HEK293 (cell line): Measurements from ENCODE around the gene PRPF38B.

Experiments used
- BCL11A ChIP-seq: fragments of 450-650 bp; formaldehyde crosslinking; IDR thresholded peaks from 2 replicates; pipeline ENCODE4 v1.5.1; 2016; ENCODE audit warnings: low read depth, missing biosample characterization, missing genetic modification characterization
- BCL11B ChIP-seq: fragments of 450-650 bp; formaldehyde crosslinking; IDR thresholded peaks from 2 replicates; pipeline ENCODE4 v1.5.1; 2016; ENCODE audit warnings: low read depth, missing biosample characterization, missing genetic modification characterization
- HOXD13 ChIP-seq: sonication (generic); formaldehyde crosslinking; IDR thresholded peaks from 2 replicates; pipeline ENCODE4 v1.8.0; 2022; ENCODE audit warnings: missing genetic modification reagents, borderline replicate concordance
- MZF1 ChIP-seq: fragments of 450-650 bp; formaldehyde crosslinking; IDR thresholded peaks from 2 replicates; pipeline ENCODE4 v1.5.1; 2017; ENCODE audit warnings: missing biosample characterization, missing genetic modification characterization, borderline replicate concordance
- SCRT2 ChIP-seq: fragments of 450-650 bp; formaldehyde crosslinking; IDR thresholded peaks from 2 replicates; pipeline ENCODE4 v1.5.1; 2016; ENCODE audit warnings: missing biosample characterization, missing genetic modification characterization
- SETDB1 ChIP-seq: IDR thresholded peaks from one replicate; pipeline ENCODE4 v1.6.1; 2017; ENCODE audit warnings: mild to moderate bottlenecking, low read length, moderate library complexity, mixed read lengths; ENCODE audit not compliant: insufficient read length
- SP2 ChIP-seq: fragments of 450-650 bp; formaldehyde crosslinking; IDR thresholded peaks from 2 replicates; pipeline ENCODE4 v1.5.1; 2016; ENCODE audit warnings: missing biosample characterization, missing genetic modification characterization
- ZNF112 ChIP-seq: fragments of 450-650 bp; formaldehyde crosslinking; IDR thresholded peaks from 2 replicates; pipeline ENCODE4 v1.5.0; 2017; ENCODE audit warnings: missing biosample characterization, missing genetic modification characterization
- ZNF16 ChIP-seq: fragments of 450-650 bp; formaldehyde crosslinking; IDR thresholded peaks from 2 replicates; pipeline ENCODE4 v1.5.1; 2016; ENCODE audit warnings: low read depth, missing biosample characterization, missing genetic modification characterization
- ZNF23 ChIP-seq: fragments of 450-650 bp; formaldehyde crosslinking; IDR thresholded peaks from 2 replicates; pipeline ENCODE4 v1.5.1; 2016; ENCODE audit warnings: missing biosample characterization, missing genetic modification characterization, borderline replicate concordance
- ZNF624 ChIP-seq: fragments of 450-650 bp; formaldehyde crosslinking; IDR thresholded peaks from 2 replicates; pipeline ENCODE4 v1.5.1; 2017; ENCODE audit warnings: missing biosample characterization, missing genetic modification characterization
- ZNF658 ChIP-seq: fragments of 450-650 bp; formaldehyde crosslinking; IDR thresholded peaks from 2 replicates; pipeline ENCODE4; 2016; ENCODE audit warnings: missing biosample characterization, missing genetic modification characterization
- ZNF670 ChIP-seq: fragments of 450-650 bp; formaldehyde crosslinking; IDR thresholded peaks from 2 replicates; pipeline ENCODE4 v1.5.1; 2016; ENCODE audit warnings: missing biosample characterization, missing genetic modification characterization, low read depth
- ZNF701 ChIP-seq: fragments of 450-650 bp; formaldehyde crosslinking; IDR thresholded peaks from 2 replicates; pipeline ENCODE4 v1.5.1; 2016; ENCODE audit warnings: missing biosample characterization, missing genetic modification characterization
- ZNF777 ChIP-seq: fragments of 450-650 bp; formaldehyde crosslinking; IDR thresholded peaks from 2 replicates; pipeline ENCODE4 v1.5.1; 2017; ENCODE audit warnings: missing biosample characterization, missing genetic modification characterization, borderline replicate concordance
- TF ChIP-seq, protein P1 (sequence below): fragments of 450-650 bp; formaldehyde crosslinking; IDR thresholded peaks from 2 replicates; pipeline ENCODE4 v1.5.1; 2016; ENCODE audit warnings: missing biosample characterization, missing genetic modification characterization
- TF ChIP-seq, protein P2 (sequence below): fragments of 450-650 bp; formaldehyde crosslinking; IDR thresholded peaks from 2 replicates; pipeline ENCODE4 v1.5.1; 2016; ENCODE audit warnings: missing biosample characterization, missing genetic modification characterization
- TF ChIP-seq, protein P3 (sequence below): fragments of 450-650 bp; formaldehyde crosslinking; IDR thresholded peaks from 2 replicates; pipeline ENCODE4 v1.5.1; 2016; ENCODE audit warnings: missing biosample characterization, missing genetic modification characterization
- TF ChIP-seq, protein P4 (sequence below): fragments of 450-650 bp; formaldehyde crosslinking; conservative IDR thresholded peaks from 2 replicates; pipeline ENCODE4 v1.5.1; 2016; ENCODE audit warnings: low read depth, missing biosample characterization, missing genetic modification characterization
- TF ChIP-seq, protein P5 (sequence below): fragments of 450-650 bp; formaldehyde crosslinking; IDR thresholded peaks from 2 replicates; pipeline ENCODE4 v1.5.1; 2016; ENCODE audit warnings: missing biosample characterization, missing genetic modification characterization
- TF ChIP-seq, protein P6 (sequence below): fragments of 450-650 bp; formaldehyde crosslinking; IDR thresholded peaks from 2 replicates; pipeline ENCODE4 v1.5.1; 2016; ENCODE audit warnings: missing biosample characterization, missing genetic modification characterization

PRPF38B gene

DNA sequence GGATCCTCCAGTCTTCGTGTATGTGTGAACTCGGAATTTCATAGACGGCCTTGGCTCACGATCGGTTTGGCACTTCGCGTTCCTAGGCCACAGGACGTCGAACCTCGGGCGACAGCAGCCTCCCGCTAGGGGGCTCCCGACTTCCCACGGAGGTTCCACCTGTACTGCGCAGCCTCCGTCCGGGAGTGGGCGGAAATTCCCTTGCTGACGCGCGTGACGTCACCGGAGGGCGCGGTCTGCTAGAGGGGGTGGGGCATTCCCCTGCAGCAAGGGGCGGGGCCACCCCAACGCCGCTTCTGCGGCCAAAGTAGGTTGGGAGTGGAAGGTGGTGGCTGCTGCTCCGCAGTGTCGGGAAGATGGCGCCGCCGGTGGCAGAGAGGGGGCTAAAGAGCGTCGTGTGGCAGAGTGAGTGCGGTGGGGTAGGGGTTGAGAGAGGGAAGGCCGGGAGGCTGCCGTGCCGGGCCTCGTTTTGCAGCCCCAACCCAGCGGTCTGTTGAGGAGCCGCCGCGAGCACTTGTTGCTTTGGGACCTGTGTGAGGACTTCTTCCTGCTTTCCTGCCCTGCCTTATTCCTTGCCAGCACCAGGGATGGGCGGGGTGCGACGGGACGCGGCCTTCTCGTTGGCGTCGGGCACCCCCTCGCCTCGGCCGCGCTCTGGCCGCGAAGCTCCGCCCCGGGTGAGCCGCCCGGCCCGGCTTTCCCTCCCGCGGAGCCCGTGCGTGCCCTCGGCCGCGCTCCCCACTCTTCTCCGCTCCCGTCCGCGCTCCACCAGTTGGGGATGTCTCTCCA, 54.5 kb downstream of the PRPF38B start, which contains the start of gene STXBP3 (continued):
- TF ChIP-seq MZF1 (tag by site-specific recombination) (0 out of 2 replicates have a peak, but pooled peaks have one; percentile 71), ZNF112 (tag by site-specific recombination) (no peak), BCL11A (tag by site-specific recombination) (no peak), ZNF16 (tag by site-specific recombination) (no peak), ZNF670 (tag by site-specific recombination) (no peak), HOXD13 (CRISPR knock-in tag) (no peak), SCRT2 (tag by site-specific recombination) (peak; percentile 100), SP2 (tag by site-specific recombination) (peak; percentile 83), ZNF777 (peak; percentile 96), ZNF23 (tag by site-specific recombination) (no peak), ZNF658 (tag by site-specific recombination) (no peak), BCL11B (tag by site-specific recombination) (no peak), ZNF701 (tag by site-specific recombination) (no peak), SETDB1 (peak; percentile 70), ZNF624 (tag by site-specific recombination) (no peak)
- TF ChIP-seq, protein P1, sequence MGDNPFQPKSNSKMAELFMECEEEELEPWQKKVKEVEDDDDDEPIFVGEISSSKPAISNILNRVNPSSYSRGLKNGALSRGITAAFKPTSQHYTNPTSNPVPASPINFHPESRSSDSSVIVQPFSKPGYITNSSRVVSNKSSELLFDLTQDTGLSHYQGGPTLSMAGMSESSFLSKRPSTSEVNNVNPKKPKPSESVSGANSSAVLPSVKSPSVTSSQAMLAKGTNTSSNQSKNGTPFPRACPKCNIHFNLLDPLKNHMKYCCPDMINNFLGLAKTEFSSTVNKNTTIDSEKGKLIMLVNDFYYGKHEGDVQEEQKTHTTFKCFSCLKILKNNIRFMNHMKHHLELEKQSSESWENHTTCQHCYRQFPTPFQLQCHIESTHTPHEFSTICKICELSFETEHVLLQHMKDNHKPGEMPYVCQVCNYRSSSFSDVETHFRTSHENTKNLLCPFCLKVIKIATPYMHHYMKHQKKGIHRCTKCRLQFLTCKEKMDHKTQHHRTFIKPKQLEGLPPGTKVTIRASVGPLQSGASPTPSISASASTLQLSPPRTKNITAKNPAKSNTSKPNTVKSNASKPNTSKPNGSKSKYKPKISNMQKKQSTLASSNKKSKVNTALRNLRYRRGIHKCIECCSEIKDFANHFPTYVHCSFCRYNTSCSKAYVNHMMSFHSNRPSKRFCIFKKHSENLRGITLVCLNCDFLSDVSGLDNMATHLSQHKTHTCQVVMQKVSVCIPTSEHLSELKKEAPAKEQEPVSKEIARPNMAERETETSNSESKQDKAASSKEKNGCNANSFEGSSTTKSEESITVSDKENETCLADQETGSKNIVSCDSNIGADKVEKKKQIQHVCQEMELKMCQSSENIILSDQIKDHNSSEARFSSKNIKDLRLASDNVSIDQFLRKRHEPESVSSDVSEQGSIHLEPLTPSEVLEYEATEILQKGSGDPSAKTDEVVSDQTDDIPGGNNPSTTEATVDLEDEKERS, result peak; percentile 67; the same call in 1 of the 2 replicates
- TF ChIP-seq, protein P2, sequence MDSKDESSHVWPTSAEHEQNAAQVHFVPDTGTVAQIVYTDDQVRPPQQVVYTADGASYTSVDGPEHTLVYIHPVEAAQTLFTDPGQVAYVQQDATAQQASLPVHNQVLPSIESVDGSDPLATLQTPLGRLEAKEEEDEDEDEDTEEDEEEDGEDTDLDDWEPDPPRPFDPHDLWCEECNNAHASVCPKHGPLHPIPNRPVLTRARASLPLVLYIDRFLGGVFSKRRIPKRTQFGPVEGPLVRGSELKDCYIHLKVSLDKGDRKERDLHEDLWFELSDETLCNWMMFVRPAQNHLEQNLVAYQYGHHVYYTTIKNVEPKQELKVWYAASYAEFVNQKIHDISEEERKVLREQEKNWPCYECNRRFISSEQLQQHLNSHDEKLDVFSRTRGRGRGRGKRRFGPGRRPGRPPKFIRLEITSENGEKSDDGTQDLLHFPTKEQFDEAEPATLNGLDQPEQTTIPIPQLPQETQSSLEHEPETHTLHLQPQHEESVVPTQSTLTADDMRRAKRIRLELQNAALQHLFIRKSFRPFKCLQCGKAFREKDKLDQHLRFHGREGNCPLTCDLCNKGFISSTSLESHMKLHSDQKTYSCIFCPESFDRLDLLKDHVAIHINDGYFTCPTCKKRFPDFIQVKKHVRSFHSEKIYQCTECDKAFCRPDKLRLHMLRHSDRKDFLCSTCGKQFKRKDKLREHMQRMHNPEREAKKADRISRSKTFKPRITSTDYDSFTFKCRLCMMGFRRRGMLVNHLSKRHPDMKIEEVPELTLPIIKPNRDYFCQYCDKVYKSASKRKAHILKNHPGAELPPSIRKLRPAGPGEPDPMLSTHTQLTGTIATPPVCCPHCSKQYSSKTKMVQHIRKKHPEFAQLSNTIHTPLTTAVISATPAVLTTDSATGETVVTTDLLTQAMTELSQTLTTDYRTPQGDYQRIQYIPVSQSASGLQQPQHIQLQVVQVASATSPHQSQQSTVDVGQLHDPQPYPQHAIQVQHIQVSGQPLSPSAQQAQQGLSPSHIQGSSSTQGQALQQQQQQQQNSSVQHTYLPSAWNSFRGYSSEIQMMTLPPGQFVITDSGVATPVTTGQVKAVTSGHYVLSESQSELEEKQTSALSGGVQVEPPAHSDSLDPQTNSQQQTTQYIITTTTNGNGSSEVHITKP (tag by site-specific recombination), result peak; percentile 57
- TF ChIP-seq, protein P3, sequence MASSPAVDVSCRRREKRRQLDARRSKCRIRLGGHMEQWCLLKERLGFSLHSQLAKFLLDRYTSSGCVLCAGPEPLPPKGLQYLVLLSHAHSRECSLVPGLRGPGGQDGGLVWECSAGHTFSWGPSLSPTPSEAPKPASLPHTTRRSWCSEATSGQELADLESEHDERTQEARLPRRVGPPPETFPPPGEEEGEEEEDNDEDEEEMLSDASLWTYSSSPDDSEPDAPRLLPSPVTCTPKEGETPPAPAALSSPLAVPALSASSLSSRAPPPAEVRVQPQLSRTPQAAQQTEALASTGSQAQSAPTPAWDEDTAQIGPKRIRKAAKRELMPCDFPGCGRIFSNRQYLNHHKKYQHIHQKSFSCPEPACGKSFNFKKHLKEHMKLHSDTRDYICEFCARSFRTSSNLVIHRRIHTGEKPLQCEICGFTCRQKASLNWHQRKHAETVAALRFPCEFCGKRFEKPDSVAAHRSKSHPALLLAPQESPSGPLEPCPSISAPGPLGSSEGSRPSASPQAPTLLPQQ (tag by site-specific recombination), result peak; percentile 83; the same call in 1 of the 2 replicates
- TF ChIP-seq, protein P4, sequence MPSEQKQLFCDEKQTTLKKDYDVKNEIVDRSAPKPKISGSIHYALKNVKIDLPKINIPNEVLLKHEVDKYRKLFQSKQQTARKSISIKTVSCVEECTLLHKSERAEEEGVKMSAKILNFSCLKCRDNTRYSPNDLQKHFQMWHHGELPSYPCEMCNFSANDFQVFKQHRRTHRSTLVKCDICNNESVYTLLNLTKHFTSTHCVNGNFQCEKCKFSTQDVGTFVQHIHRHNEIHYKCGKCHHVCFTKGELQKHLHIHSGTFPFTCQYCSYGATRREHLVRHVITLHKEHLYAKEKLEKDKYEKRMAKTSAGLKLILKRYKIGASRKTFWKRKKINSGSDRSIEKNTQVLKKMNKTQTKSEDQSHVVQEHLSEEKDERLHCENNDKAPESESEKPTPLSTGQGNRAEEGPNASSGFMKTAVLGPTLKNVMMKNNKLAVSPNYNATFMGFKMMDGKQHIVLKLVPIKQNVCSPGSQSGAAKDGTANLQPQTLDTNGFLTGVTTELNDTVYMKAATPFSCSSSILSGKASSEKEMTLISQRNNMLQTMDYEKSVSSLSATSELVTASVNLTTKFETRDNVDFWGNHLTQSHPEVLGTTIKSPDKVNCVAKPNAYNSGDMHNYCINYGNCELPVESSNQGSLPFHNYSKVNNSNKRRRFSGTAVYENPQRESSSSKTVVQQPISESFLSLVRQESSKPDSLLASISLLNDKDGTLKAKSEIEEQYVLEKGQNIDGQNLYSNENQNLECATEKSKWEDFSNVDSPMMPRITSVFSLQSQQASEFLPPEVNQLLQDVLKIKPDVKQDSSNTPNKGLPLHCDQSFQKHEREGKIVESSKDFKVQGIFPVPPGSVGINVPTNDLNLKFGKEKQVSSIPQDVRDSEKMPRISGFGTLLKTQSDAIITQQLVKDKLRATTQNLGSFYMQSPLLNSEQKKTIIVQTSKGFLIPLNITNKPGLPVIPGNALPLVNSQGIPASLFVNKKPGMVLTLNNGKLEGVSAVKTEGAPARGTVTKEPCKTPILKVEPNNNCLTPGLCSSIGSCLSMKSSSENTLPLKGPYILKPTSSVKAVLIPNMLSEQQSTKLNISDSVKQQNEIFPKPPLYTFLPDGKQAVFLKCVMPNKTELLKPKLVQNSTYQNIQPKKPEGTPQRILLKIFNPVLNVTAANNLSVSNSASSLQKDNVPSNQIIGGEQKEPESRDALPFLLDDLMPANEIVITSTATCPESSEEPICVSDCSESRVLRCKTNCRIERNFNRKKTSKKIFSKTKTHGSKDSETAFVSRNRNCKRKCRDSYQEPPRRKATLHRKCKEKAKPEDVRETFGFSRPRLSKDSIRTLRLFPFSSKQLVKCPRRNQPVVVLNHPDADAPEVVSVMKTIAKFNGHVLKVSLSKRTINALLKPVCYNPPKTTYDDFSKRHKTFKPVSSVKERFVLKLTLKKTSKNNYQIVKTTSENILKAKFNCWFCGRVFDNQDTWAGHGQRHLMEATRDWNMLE (tag by site-specific recombination), result 0 out of 2 replicates have a peak, but pooled peaks have one; percentile 51
- TF ChIP-seq, protein P5, sequence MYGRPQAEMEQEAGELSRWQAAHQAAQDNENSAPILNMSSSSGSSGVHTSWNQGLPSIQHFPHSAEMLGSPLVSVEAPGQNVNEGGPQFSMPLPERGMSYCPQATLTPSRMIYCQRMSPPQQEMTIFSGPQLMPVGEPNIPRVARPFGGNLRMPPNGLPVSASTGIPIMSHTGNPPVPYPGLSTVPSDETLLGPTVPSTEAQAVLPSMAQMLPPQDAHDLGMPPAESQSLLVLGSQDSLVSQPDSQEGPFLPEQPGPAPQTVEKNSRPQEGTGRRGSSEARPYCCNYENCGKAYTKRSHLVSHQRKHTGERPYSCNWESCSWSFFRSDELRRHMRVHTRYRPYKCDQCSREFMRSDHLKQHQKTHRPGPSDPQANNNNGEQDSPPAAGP, result peak; percentile 89
- TF ChIP-seq, protein P6, sequence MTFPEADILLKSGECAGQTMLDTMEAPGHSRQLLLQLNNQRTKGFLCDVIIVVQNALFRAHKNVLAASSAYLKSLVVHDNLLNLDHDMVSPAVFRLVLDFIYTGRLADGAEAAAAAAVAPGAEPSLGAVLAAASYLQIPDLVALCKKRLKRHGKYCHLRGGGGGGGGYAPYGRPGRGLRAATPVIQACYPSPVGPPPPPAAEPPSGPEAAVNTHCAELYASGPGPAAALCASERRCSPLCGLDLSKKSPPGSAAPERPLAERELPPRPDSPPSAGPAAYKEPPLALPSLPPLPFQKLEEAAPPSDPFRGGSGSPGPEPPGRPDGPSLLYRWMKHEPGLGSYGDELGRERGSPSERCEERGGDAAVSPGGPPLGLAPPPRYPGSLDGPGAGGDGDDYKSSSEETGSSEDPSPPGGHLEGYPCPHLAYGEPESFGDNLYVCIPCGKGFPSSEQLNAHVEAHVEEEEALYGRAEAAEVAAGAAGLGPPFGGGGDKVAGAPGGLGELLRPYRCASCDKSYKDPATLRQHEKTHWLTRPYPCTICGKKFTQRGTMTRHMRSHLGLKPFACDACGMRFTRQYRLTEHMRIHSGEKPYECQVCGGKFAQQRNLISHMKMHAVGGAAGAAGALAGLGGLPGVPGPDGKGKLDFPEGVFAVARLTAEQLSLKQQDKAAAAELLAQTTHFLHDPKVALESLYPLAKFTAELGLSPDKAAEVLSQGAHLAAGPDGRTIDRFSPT, result peak; percentile 96
